ENCODE data around the gene PAQR5.

The PAQR5 gene

DNA sequence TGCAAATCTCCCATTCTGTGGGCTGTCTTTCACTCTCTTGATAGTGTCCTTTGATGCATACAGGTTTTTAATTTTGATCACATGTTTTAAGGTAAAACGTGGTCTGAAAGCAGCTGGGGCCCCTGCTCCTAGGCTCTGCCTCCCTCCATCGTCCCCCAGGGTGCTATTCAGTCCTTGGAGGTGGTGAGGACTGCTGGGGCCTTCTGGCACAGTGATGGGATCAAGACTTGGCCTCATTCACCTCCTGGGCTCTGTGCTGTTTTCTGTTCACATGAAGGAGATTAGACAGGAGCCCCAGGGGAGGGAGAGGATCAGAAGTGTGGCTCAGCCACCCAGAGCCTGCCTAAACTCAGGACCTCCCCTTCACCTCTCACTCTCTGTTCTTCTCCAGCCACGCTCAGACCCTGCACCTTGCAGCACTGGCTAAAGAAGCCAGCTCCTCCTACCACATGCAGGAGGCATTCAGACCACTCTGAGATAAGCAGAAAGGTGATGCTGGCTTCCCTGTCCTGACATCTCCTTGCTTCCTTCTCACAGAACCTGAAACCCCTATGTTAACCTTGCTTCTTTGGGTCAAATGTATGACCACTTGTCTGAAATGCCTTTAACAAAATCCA, 43.9 kb downstream of the PAQR5 start:
- Histone ChIP-seq H3K27me3 (replicated peaks; ENCODE audit: control insufficient read depth, insufficient read depth, low read length) (peaks cover 1% of the 10 kb centered on the region; the same call in 1 of the 2 replicates), H3K36me3 (ENCODE audit: control insufficient read depth, insufficient read depth, low read length) (no peaks in the 10 kb centered on the region), H3K4me3 (replicated peaks; ENCODE audit: low read depth, low read length) (no peak overlapping the region)
- no peak for TF ChIP-seq CTCF (IDR thresholded peaks at IDR 0.05; ENCODE audit: insufficient read depth, low read length, poor library complexity, severe bottlenecking)
- no peak for DNase-seq (ENCODE audit: extremely low read depth, insufficient read length)

GRCh38 chr15:69343133-69343532, 44.4 kb downstream of the PAQR5 start:
- H3K36me3 ChIP-seq (ENCODE audit: control insufficient read depth, insufficient read depth, low read length), result no peaks in the 10 kb centered on the region

GRCh38 chr15:69344238-69344637, 45.5 kb downstream of the PAQR5 start:
- no peak for TF ChIP-seq CTCF (IDR thresholded peaks at IDR 0.05; ENCODE audit: insufficient read depth, low read length, poor library complexity, severe bottlenecking)
- H3K36me3 ChIP-seq (ENCODE audit: control insufficient read depth, insufficient read depth, low read length), result no peaks in the 10 kb centered on the region
- peaks cover 1% of the 10 kb centered on the region; the same call in 1 of the 2 replicates for H3K27me3 ChIP-seq (replicated peaks; ENCODE audit: control insufficient read depth, insufficient read depth, low read length)
- no peak overlapping the region for H3K4me3 ChIP-seq (replicated peaks; ENCODE audit: low read depth, low read length)
- no peak for DNase-seq (ENCODE audit: extremely low read depth, insufficient read length)

More at GRCh38 chr15:69343133-69343532, 44.4 kb downstream of the PAQR5 start:
- no peak for TF ChIP-seq CTCF (IDR thresholded peaks at IDR 0.05; ENCODE audit: insufficient read depth, low read length, poor library complexity, severe bottlenecking)
- no peak for DNase-seq (ENCODE audit: extremely low read depth, insufficient read length)
- H3K4me3 ChIP-seq (replicated peaks; ENCODE audit: low read depth, low read length), result no peak overlapping the region
- H3K27me3 ChIP-seq (replicated peaks; ENCODE audit: control insufficient read depth, insufficient read depth, low read length), result peaks cover 1% of the 10 kb centered on the region; the same call in 1 of the 2 replicates

DNA sequence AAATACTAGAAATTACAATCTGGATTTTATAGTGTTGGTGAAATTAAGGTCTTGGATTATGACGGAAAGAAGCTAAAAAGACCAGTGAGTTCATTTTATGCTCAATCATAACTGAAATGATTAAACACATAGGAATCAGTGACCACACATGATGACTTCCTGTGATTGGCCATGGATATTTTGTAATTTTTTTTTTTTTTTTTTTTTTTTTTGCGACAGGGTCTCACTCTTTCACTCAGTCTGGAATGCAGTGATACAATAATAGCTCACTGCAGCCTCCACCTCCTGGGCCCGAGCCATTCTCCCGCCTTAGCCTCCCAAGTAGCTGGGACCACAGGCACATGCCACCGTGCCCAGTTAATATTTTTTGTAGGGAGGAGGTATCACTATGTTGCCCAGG, 47.4 kb downstream of the PAQR5 start:
- Histone ChIP-seq H3K4me3 (replicated peaks; ENCODE audit: low read depth, low read length) (no peak overlapping the region), H3K36me3 (ENCODE audit: control insufficient read depth, insufficient read depth, low read length) (no peaks in the 10 kb centered on the region), H3K27me3 (replicated peaks; ENCODE audit: control insufficient read depth, insufficient read depth, low read length) (peaks cover 1% of the 10 kb centered on the region; the same call in 1 of the 2 replicates)
- no peak for TF ChIP-seq CTCF (IDR thresholded peaks at IDR 0.05; ENCODE audit: insufficient read depth, low read length, poor library complexity, severe bottlenecking)
- no peak for DNase-seq (ENCODE audit: extremely low read depth, insufficient read length)

DNA sequence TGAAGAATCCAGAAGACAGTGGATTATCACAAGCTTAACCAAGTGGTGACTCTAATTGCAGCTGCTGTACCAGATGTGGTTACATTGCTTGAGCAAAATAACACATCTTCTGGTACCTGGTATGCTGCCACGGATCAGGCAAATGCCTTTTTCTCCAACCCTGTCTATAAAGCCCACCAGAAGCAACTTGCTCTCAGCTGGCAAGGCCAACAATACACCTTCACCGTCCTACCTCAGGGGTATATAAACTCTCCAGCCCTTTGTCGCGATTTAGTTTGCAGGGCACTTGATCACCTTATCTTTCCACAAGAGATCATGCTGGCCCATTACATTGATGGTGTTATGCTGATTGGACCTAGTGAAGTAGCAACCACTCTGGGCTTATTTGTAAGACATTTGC, 52.6 kb downstream of the PAQR5 start:
- no peak for DNase-seq (ENCODE audit: extremely low read depth, insufficient read length)
- Histone ChIP-seq H3K4me3 (replicated peaks; ENCODE audit: low read depth, low read length) (no peak overlapping the region), H3K27me3 (replicated peaks; ENCODE audit: control insufficient read depth, insufficient read depth, low read length) (no peaks in the 10 kb centered on the region; the same call in 1 of the 2 replicates), H3K36me3 (ENCODE audit: control insufficient read depth, insufficient read depth, low read length) (no peaks in the 10 kb centered on the region)
- TF ChIP-seq CTCF (IDR thresholded peaks at IDR 0.05; ENCODE audit: insufficient read depth, low read length, poor library complexity, severe bottlenecking), result no peak

DNA sequence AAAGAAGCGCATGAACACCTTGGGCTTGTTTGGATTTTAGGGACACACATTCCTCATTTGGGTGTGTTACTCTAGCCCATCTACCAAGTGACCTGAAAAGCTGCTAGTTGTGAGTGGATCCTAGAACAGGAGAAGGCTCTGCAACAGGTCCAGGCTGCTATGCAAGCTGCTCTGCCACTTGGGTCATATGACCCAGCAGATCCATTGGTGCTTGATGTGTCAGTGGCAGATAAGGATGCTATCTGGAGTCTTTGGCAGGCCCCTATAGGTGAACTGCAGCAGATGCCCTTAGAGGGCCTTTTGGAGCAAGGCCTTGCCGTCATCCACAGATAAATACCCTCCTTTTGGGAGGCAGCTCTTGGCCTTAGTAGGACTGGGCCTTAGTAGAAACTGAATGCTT, 53.2 kb downstream of the PAQR5 start:
- no peak for TF ChIP-seq CTCF (IDR thresholded peaks at IDR 0.05; ENCODE audit: insufficient read depth, low read length, poor library complexity, severe bottlenecking)
- no peak for DNase-seq (ENCODE audit: extremely low read depth, insufficient read length)
- Histone ChIP-seq H3K27me3 (replicated peaks; ENCODE audit: control insufficient read depth, insufficient read depth, low read length) (no peaks in the 10 kb centered on the region; the same call in 1 of the 2 replicates), H3K36me3 (ENCODE audit: control insufficient read depth, insufficient read depth, low read length) (no peaks in the 10 kb centered on the region), H3K4me3 (replicated peaks; ENCODE audit: low read depth, low read length) (no peak overlapping the region)

All from GM06990 (cell line).